ENCODE measurements around the gene GARS1.

The GARS1 gene

DNA sequence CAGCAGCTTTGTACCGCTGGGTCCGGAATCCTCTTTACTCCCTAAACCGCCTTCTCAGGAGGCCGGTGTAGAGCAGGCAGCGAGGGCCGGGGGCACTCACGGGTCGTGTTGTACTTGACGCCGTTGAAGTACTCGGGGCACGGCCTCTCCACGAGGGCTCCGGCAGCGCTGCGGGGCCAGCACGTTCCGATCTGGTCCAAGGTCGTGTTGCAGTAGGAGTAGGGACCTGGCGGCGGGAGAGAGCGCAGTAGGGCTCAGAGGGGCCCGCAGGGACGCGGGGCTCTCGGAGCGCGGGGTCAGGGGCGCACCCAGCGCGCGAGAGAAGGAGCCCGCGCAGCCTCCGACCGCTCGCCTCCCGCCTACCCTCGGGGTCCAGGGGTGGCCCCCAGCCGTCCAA is 87.1 kb downstream of the GARS1 start:
- DNase-seq (ENCODE audit: low read depth), result no peak

- DNase-seq (ENCODE audit: low read depth), result peak; percentile 8
Measured at GRCh38 chr7:30682212-30683083, 87.8 kb downstream of the GARS1 start, which contains the start of gene CRHR2. Gene CRHR2, minus strand, starts transcription at chr7:30682456. Its CDS starts 176 bp downstream, at chr7:30682280.

DNA sequence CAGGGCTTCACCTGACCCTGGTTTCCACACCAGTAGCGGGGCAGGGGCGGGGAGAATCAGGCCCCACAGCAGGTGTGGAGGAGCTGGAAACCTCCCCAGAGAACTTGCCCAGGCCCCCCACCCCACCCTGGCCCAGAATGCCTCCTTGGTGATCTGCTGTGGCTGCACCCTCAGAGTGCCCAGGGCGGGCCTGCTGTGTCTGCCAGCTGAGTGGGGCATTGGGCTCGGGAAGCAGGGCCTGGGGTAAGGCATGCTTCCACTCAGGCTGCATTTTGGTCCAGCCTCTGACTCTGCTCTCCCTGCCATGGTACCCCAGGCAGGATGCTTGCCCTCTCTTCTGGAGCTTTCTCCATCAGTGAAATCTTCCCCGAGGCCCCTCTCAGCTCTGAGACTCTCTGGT is 88.6 kb downstream of the GARS1 start:
- DNase-seq (ENCODE audit: low read depth), result no peak

Data from activated T-helper 9 cell treated with anti-CD3 and anti-CD28 coated beads, Interleukin-2, amount 50 U/mL, for 16 hours (primary cell).